ENCODE data around the gene TSHZ2. TPM values are rescaled to one million over a fixed set of nuclear protein-coding genes. Genes with fewer than 3 reads are reported as not detected.
"Not testable (repeated sequence)": the region's sequence is repeated elsewhere in the genome, so short reads cannot be mapped to it uniquely, and the experiment has no call there.

TSHZ2 gene
- total RNA-seq, 1 experiment from 2014 or later: 0.05 TPM

DNA sequence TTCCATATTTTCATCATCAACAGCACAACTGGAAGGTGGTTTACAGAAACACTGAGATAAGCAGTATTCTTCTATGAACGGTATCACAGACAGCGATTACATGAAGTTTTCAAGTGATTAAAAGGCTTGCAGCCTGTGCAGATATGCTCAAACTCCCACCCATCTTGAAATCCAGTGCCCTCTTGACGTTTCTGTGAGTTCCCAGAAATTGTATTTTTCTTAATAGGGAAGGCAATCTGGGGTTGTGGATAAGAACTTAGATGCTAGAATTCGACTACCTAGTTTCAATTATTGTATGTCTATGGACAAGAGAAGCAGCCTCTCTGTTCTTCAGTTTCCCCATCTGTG, 331.2 kb downstream of the TSHZ2 start:
- no peak for DNase-seq (ENCODE audit: low spot score)

- DNase-seq (ENCODE audit: low spot score): no peak
Measured at GRCh38 chr20:53304146-53304545, 332.0 kb downstream of the TSHZ2 start.

DNA sequence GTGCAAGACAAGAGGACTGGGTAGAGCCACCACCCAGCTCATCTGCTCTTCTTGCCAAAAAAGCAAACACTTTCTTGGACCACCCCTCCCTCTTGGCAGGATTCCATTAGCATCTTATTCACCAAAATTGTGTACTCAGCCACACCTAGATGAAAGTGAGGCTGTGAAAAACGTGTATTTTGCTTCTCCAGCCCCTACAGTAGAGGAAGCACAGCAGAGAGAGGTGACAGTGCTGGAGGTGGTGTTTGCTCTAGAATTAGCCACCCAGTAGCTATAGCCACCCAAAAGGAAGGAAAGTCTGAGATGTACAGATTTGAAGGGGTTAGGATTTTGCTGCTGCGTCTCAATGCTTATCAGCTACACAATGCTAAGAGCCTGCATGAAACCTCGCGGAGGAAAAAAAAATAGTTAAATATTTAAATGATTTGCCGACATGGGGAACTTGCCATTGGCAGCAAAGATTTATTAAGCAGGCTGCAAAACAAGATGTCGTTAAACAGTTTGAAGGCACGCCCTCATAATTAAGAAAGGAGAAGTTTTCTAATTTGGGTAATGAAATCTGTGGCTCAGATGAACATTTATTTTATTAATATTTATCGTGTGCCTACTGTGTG, 334.1 kb downstream of the TSHZ2 start:
- no peak for DNase-seq (ENCODE audit: low spot score)

DNA sequence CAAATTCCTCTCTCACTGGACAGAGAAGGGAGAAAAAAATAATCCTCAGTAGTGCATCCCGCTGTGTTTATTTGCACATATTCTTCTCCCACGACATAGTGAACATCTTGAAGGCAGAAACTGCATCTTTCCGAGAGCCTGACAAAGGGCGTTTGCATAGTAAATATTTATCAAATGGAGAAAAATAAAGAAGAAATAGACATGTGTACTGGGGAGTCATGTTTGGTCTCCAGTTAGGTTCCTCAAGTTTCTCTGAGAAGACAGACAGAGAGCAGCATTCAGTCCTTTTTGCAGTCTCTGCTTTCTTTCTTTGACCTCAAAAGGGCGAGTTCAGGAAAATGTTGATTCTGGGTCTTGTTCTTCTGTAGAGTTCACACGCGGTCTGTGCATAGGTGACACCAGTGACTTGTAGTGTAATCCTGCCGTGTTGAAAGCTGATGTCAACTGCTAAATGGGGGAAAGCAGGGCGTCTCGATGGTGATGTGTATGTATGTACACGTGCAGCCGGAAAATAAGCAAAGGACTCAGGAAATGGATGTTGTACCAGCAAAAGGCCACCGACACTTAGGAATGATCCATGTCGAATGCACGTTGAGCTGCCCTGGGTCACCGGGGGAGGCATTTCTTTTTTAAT, 335.9 kb downstream of the TSHZ2 start:
- DNase-seq (ENCODE audit: low spot score): no peak

GRCh38 chr20:53309515-53309914, 337.4 kb downstream of the TSHZ2 start:
- DNase-seq (ENCODE audit: low spot score): no peak

GRCh38 chr20:53312957-53313356, 340.8 kb downstream of the TSHZ2 start:
- no peak for DNase-seq (ENCODE audit: low spot score)

- no peak for DNase-seq (ENCODE audit: low spot score)
Measured at GRCh38 chr20:53316206-53316937, 344.2 kb downstream of the TSHZ2 start.

GRCh38 chr20:53319200-53319599, 347.0 kb downstream of the TSHZ2 start:
- DNase-seq (ENCODE audit: low spot score): no peak

DNA sequence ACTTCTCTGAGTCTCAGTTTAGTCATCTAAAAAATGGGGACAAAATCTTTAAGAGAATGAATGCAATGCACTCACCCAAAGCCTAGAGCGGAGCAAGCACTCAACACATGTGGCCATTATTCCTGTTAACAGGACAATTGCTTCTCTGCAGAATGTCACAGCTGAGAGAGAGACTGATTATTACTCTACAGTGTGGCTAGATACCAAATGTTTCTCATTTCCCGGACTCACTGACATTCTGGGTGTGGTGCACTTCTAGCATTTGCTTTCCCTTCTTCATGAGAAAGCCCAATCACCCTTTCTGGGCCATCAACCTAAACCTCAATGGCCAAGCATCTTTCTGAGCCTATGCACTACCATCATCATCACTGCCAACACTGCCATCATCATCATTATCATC, 347.6 kb downstream of the TSHZ2 start:
- DNase-seq (ENCODE audit: low spot score): no peak

- no peak for DNase-seq (ENCODE audit: low spot score)
Measured at GRCh38 chr20:53320701-53321100, 348.5 kb downstream of the TSHZ2 start.

DNA sequence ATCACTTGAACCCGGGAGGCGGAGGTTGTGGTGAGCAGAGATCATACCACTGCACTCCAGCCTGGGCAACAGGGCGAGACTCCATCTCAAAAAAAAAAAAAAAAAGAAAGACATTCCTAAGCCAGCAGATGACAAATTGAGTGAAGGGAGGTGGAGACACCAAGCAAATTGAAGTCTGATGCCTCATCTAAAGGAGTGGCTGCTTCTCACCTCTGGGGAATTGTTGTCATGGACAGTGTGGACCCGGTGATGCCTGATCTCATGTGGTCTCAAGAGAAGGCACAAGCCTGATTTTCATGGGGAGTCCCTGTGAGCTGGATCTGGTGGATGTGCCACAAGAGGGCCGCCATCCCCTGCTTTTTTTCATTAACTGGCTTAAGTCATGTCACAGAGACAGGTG, 349.4 kb downstream of the TSHZ2 start:
- peak; percentile 16 for DNase-seq (ENCODE audit: low spot score)

DNA sequence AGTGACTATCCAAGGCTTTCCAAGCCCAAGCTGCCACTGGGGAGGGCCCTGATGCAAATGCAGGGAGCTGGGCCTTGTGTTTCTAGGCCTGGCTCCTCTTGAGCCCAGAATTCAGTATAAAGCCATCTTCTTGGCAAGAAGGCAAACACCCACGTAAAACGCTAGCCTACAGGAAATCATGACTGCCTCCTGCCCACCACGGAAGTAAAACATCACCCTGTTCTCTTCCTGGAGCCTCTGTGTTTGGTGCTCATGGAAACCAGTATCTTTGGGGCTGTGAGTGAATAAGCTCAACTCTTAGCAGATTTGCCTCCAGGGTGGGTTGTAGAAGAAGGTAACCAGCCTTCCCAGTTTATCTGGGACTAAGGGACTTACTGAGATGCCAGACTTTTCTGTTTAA, 350.5 kb downstream of the TSHZ2 start:
- DNase-seq (ENCODE audit: low spot score): no peak

GRCh38 chr20:53323460-53323859, 351.3 kb downstream of the TSHZ2 start:
- DNase-seq (ENCODE audit: low spot score): not testable (repeated sequence)

GRCh38 chr20:53324816-53325215, 352.7 kb downstream of the TSHZ2 start:
- no peak for DNase-seq (ENCODE audit: low spot score)

- no peak for DNase-seq (ENCODE audit: low spot score)
Measured at GRCh38 chr20:53328961-53329360, 356.8 kb downstream of the TSHZ2 start.

DNA sequence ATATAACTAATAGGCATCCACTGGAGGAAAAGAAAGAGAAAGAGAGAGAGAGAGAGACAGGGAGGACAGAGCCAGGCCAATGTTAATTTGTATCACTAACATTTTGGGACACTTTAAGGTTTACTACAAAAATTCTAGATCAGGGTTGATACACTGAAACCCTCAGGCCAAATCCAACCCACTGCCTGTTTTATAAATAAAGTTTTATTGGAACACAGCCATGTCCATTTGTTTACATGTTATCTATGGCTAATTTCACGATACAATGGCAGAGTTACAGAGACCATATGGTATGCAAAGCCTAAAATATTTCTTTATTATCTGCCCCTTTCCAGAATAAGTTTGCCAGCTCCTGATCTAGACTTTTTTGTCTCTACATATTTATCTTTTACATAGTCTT, 357.6 kb downstream of the TSHZ2 start:
- no peak for DNase-seq (ENCODE audit: low spot score)

- DNase-seq (ENCODE audit: low spot score): no peak
Measured at GRCh38 chr20:53330601-53331140, 358.5 kb downstream of the TSHZ2 start.

DNA sequence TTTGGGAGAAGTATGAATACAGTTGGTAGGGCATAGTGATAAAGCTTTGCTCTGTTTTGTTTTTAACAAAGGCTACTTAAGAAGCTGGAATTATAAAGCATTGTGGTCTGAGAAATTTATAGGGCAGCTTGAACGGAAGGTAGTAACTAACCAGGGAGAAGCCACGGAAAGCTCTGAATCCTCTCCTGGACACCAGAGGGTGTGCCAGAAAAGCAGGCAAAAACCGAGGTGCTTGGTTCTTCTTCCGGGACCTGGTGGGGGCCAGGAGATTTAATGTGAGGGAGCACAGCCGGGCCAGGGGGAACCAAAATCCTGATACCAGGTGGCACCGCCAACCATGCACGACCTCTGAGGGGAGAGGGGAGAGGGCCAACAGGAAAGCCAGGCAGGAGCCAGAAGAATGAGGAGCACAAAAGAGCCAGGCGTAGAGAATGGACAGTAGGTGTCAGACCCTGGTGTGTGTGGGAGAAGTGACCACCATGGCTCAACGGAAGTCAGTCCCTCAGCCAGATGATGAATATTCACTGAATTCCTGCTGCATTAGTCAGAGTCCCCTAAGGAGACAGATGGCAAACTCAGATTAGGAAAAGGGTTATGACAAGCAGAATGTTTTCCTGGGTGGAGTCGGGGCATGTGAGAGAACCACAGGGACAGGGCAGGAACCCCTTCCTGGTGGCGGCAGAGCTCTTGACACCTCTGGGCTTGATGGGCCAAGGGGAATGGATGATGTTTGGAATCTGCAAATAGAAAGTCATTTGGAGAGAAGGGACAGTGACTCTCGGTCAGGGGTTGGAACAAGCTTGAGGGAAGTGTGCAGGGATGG, 359.2 kb downstream of the TSHZ2 start:
- peak; percentile 61 for DNase-seq (ENCODE audit: low spot score)

DNA sequence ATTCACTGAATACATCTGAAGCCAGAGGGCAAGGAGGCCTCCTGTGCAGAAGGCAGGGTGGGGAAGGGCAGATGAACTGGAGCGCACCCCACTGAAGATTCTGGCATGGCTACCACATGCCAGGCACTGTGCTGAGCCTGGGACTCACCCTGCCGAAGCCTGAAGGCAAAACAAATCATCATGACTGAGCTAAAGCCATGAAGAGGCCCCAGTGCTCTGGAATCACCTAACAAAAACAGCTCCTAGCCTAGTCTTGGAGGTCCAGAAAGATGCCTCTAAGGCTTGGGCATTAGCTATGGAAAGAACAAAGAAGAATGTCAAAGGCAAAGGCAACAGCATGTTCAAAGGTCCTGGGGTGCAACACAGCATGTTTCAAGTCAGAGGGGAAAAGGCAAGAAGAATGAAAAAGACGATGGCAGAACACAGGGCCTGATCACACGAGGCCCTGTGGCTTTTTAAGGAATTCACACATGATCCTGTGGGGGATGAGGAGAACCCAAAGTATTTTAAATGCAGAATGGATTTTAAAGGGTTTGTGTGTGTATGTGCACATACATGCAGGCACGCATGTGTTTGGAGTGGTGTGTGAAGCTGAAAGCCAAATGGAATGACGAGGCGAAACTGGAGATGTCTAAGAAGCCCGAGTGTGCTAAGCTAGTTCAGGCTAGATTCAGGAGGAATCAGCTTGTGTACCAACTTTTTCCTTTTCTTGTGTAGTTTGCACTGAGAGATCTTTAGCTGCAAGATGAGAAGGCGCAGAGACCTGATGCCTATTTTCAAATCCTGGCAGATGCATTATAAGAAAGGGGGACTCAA, 360.1 kb downstream of the TSHZ2 start:
- no peak for DNase-seq (ENCODE audit: low spot score)

- DNase-seq (ENCODE audit: low spot score): no peak
Measured at GRCh38 chr20:53334861-53335260, 362.7 kb downstream of the TSHZ2 start.

- DNase-seq (ENCODE audit: low spot score): no peak
Measured at GRCh38 chr20:53335555-53335954, 363.4 kb downstream of the TSHZ2 start.

Measured in HT-29 (cell line).